H9 (cell line): ENCODE results near the gene CD180. TPM values are rescaled to one million over a fixed set of nuclear protein-coding genes. Genes with fewer than 3 reads are reported as not detected.

Experiments
- DNase-seq: peaks from one replicate; pipeline ENCODE4 v3.0.0-alpha.2; 2017
- H2AFZ ChIP-seq: one replicate; pipeline ENCODE4 v1.6.1; 2013; ENCODE audit warnings: mild to moderate bottlenecking, low read length, control low read depth, moderate library complexity
- H2AK5ac ChIP-seq: 2 replicates; pipeline ENCODE4 v1.6.1; 2013; ENCODE audit warnings: low read length, control low read depth, mixed read lengths; ENCODE audit not compliant: insufficient read length
- H2BK120ac ChIP-seq: one replicate; pipeline ENCODE4 v1.6.1; 2013; ENCODE audit warnings: low read depth, mild to moderate bottlenecking, low read length, control low read depth, inconsistent platforms; ENCODE audit not compliant: poor library complexity, severe bottlenecking
- H2BK12ac ChIP-seq: 2 replicates; pipeline ENCODE4 v1.6.1; 2013; ENCODE audit warnings: low read length, control low read depth, mixed read lengths, low read depth; ENCODE audit not compliant: insufficient read length
- H2BK15ac ChIP-seq: 2 replicates; pipeline ENCODE4 v1.6.1; 2013; ENCODE audit warnings: low read depth, low read length, control low read depth
- H2BK20ac ChIP-seq: one replicate; pipeline ENCODE4 v1.6.1; 2013; ENCODE audit warnings: low read depth, mild to moderate bottlenecking, low read length, control low read depth, inconsistent platforms; ENCODE audit not compliant: poor library complexity, severe bottlenecking
- H2BK5ac ChIP-seq: 2 replicates; pipeline ENCODE4 v1.6.1; 2013; ENCODE audit warnings: low read length, control low read depth, mixed read lengths; ENCODE audit not compliant: insufficient read length
- H3K14ac ChIP-seq: 2 replicates; pipeline ENCODE4 v1.6.1; 2013; ENCODE audit warnings: low read length, control low read depth; ENCODE audit not compliant: insufficient read depth
- H3K18ac ChIP-seq: 2 replicates; pipeline ENCODE4 v1.6.1; 2013; ENCODE audit warnings: low read depth, mild to moderate bottlenecking, mixed read lengths, low read length, control low read depth; ENCODE audit not compliant: insufficient read length
- H3K23ac ChIP-seq: 2 replicates; pipeline ENCODE4 v1.6.1; 2013; ENCODE audit warnings: low read length, control low read depth, mixed read lengths, low read depth; ENCODE audit not compliant: insufficient read length
- H3K23me2 ChIP-seq: 2 replicates; pipeline ENCODE4 v1.6.1; 2013; ENCODE audit warnings: low read depth, mild to moderate bottlenecking, mixed read lengths, low read length, control low read depth; ENCODE audit not compliant: insufficient read length, poor library complexity, severe bottlenecking
- H3K27ac ChIP-seq: 2 replicates; pipeline ENCODE4 v1.5.1; 2013; ENCODE audit warnings: low read length, control low read depth, mixed read lengths, low read depth; ENCODE audit not compliant: insufficient read length
- H3K27me3 ChIP-seq: 2 replicates; pipeline ENCODE4 v1.6.1; 2013; ENCODE audit warnings: low read length, control low read depth, inconsistent platforms; ENCODE audit not compliant: insufficient read depth
- H3K4ac ChIP-seq: 2 replicates; pipeline ENCODE4 v1.6.1; 2013; ENCODE audit warnings: low read depth, mild to moderate bottlenecking, control low read depth, inconsistent platforms, low read length, moderate library complexity
- H3K4me1 ChIP-seq: 2 replicates; pipeline ENCODE4 v1.6.1; 2013; ENCODE audit warnings: low read length, control low read depth, inconsistent platforms; ENCODE audit not compliant: insufficient read depth
- H3K4me2 ChIP-seq: 2 replicates; pipeline ENCODE4 v1.6.1; 2013; ENCODE audit warnings: low read length, control low read depth, mixed read lengths; ENCODE audit not compliant: insufficient read length, insufficient read depth
- H3K56ac ChIP-seq: 2 replicates; pipeline ENCODE4 v1.6.1; 2013; ENCODE audit warnings: low read depth, mild to moderate bottlenecking, mixed read lengths, low read length, control low read depth; ENCODE audit not compliant: insufficient read length
- H3K79me1 ChIP-seq: 2 replicates; pipeline ENCODE4 v1.6.1; 2013; ENCODE audit warnings: low read depth, mild to moderate bottlenecking, moderate library complexity, low read length, control low read depth, inconsistent platforms; ENCODE audit not compliant: insufficient read depth, poor library complexity, severe bottlenecking
- H3K79me2 ChIP-seq: 2 replicates; pipeline ENCODE4 v1.6.1; 2013; ENCODE audit warnings: low read length, control low read depth, inconsistent platforms; ENCODE audit not compliant: insufficient read depth
- H3K9ac ChIP-seq: 2 replicates; pipeline ENCODE4 v1.6.1; 2013; ENCODE audit warnings: low read length, control low read depth, mixed read lengths; ENCODE audit not compliant: insufficient read length; ENCODE audit errors: extremely low read depth
- H3K9me3 ChIP-seq: one replicate; pipeline ENCODE4 v1.6.1; 2013; ENCODE audit warnings: low read depth, low read length, inconsistent platforms; ENCODE audit not compliant: control insufficient read depth
- H3T11ph ChIP-seq: one replicate; pipeline ENCODE4 v1.6.1; 2013; ENCODE audit warnings: mild to moderate bottlenecking, low read length, control low read depth, inconsistent platforms
- H4K20me1 ChIP-seq: one replicate; pipeline ENCODE4 v1.6.1; 2013; ENCODE audit not compliant: control insufficient read depth, insufficient read length, insufficient read depth
- H4K5ac ChIP-seq: 2 replicates; pipeline ENCODE4 v1.6.1; 2013; ENCODE audit warnings: low read depth, mild to moderate bottlenecking, mixed read lengths, low read length, control low read depth; ENCODE audit not compliant: insufficient read length
- H4K8ac ChIP-seq: replicated peaks from 2 replicates; pipeline ENCODE4 v1.6.1; 2013; ENCODE audit warnings: low read length, control low read depth, mixed read lengths, low read depth; ENCODE audit not compliant: insufficient read length
- H4K91ac ChIP-seq: 2 replicates; pipeline ENCODE4 v1.6.1; 2013; ENCODE audit warnings: low read depth, mild to moderate bottlenecking, moderate library complexity, mixed read lengths, low read length, control low read depth; ENCODE audit not compliant: insufficient read length
- H3K27ac Mint-ChIP-seq, 3 experiments: 2 replicates in 2 of 3; 3 replicates in 1 of 3; pipeline ENCODE4 v1.8.0; 2020 to 2021; ENCODE audit warnings: mixed read lengths in 3 of 3, mild to moderate bottlenecking in 1 of 3, moderate library complexity in 1 of 3
- H3K27me3 Mint-ChIP-seq: 2 replicates; pipeline ENCODE4 v1.8.0; 2021; ENCODE audit warnings: low read depth, mild to moderate bottlenecking, moderate library complexity, mixed read lengths
- H3K36me3 Mint-ChIP-seq, 3 experiments: 2 replicates in 2 of 3; 3 replicates in 1 of 3; pipeline ENCODE4 v1.8.0; 2020 to 2021; ENCODE audit warnings: low read depth in 3 of 3, mixed read lengths in 3 of 3; ENCODE audit not compliant: insufficient read depth in 1 of 3
- H3K4me1 Mint-ChIP-seq, 2 experiments: 2 replicates each; pipeline ENCODE4 v1.8.0; 2020; ENCODE audit warnings: mixed read lengths in 2 of 2
- H3K4me3 Mint-ChIP-seq, 2 experiments: 2 replicates in 1 of 2; 3 replicates in 1 of 2; pipeline ENCODE4 v1.8.0; 2020 to 2021; ENCODE audit warnings: mild to moderate bottlenecking in 2 of 2, mixed read lengths in 2 of 2, moderate library complexity in 1 of 2
- H3K9me3 Mint-ChIP-seq, 2 experiments: 2 replicates in 1 of 2; 3 replicates in 1 of 2; pipeline ENCODE4 v1.8.0; 2020; ENCODE audit warnings: mild to moderate bottlenecking in 2 of 2, mixed read lengths in 2 of 2, moderate library complexity in 1 of 2
- WGBS: extraction: QIAGEN DNeasy Blood & Tissue Kit; methylation state at CpG from one replicate; pipeline ENCODE4 v1.1.7; 2013; ENCODE audit warnings: missing lambda C conversion rate, low lambda C conversion rate, mixed read lengths; ENCODE audit not compliant: insufficient read length; ENCODE audit errors: extremely low coverage; 5-methylcytosine and 5-hydroxymethylcytosine counted together
- total RNA-seq: library from RNA; stranded (reverse); gene quantifications from 2 replicates; pipeline ENCODE4 v1.2.1, GENCODE V29; 2021
- TF ChIP-seq, protein P1 (sequence below): fragments of 200-600 bp; sonication (generic); conservative IDR thresholded peaks from 3 replicates; pipeline ENCODE4 v1.8.0; 2021; ENCODE audit warnings: antibody characterized with exemption, mild to moderate bottlenecking

Gene CD180
- total RNA-seq, 1 experiment from 2014 or later: not detected

DNA sequence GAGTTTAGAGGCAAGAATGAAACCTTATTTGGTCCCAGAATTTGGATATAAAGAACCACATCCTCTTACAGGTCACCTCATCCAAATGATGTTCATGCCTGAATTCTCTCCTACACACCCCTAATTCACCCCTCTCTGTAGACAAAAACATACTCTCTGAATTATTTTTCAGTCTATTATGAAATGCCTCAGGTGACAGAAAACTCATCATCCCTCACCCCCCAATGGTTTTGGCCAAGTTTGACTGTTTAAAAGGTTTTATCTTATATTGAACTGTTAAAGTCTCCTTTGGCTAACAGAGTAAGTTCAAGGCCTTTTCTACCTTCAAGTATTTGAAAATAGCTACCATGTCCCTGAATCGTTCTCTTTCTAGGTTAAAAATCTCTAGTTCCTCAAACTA, 2.3 kb upstream of the CD180 start:
- Mint-ChIP-seq H3K27me3 (no peaks in the 10 kb centered on the region), H3K4me1 (peaks cover 6% of the 10 kb centered on the region in 2 experiments), H3K9me3 (peaks cover 0 to 8% of the 10 kb centered on the region in 2 experiments; a peak in 3 of 5 replicates), H3K36me3 (peaks cover 0 to 9% (median 1%) of the 10 kb centered on the region in 3 experiments; a peak in 4 of 7 replicates), H3K27ac (no peak overlapping the region), H3K4me3 (no peak overlapping the region)
- no peak overlapping the region for H3K27ac ChIP-seq
- no peak overlapping the region for H2AFZ ChIP-seq
- TF ChIP-seq, protein P1, sequence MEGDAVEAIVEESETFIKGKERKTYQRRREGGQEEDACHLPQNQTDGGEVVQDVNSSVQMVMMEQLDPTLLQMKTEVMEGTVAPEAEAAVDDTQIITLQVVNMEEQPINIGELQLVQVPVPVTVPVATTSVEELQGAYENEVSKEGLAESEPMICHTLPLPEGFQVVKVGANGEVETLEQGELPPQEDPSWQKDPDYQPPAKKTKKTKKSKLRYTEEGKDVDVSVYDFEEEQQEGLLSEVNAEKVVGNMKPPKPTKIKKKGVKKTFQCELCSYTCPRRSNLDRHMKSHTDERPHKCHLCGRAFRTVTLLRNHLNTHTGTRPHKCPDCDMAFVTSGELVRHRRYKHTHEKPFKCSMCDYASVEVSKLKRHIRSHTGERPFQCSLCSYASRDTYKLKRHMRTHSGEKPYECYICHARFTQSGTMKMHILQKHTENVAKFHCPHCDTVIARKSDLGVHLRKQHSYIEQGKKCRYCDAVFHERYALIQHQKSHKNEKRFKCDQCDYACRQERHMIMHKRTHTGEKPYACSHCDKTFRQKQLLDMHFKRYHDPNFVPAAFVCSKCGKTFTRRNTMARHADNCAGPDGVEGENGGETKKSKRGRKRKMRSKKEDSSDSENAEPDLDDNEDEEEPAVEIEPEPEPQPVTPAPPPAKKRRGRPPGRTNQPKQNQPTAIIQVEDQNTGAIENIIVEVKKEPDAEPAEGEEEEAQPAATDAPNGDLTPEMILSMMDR: no peak
- no peak overlapping the region for H3K18ac ChIP-seq
- H3K14ac ChIP-seq: no peak overlapping the region
- H3K4me2 ChIP-seq: no peak overlapping the region
- H3K23ac ChIP-seq: no peak overlapping the region
- no peaks in the 10 kb centered on the region for H3K27me3 ChIP-seq
- H3K4ac ChIP-seq: no peak overlapping the region
- H3K9me3 ChIP-seq: no peaks in the 10 kb centered on the region
- no peaks in the 10 kb centered on the region for H3K79me2 ChIP-seq
- no peak overlapping the region for H2BK20ac ChIP-seq
- H3T11ph ChIP-seq: no peak overlapping the region
- H4K5ac ChIP-seq: no peak overlapping the region
- H2BK5ac ChIP-seq: no peak overlapping the region
- H2BK12ac ChIP-seq: no peak overlapping the region
- no peak overlapping the region for H2AK5ac ChIP-seq
- no peaks in the 10 kb centered on the region for H4K20me1 ChIP-seq
- H2BK15ac ChIP-seq: no peak overlapping the region
- no peaks in the 10 kb centered on the region; the same call in 1 of the 2 replicates for H3K4me1 ChIP-seq
- H4K8ac ChIP-seq: no peak overlapping the region
- no peak for DNase-seq
- no peak overlapping the region for H4K91ac ChIP-seq
- no peak overlapping the region for H3K9ac ChIP-seq
- H3K56ac ChIP-seq: no peak overlapping the region
- no CpG with 5 or more reads among the region's 1 CpG for WGBS
- H3K79me1 ChIP-seq: no peaks in the 10 kb centered on the region
- no peaks in the 10 kb centered on the region for H3K23me2 ChIP-seq
- H2BK120ac ChIP-seq: no peak overlapping the region
